Endothelial cell of umbilical vein (primary cell): ENCODE measurements around the gene SARS1. TPM values are rescaled to one million over a fixed set of nuclear protein-coding genes. Genes with fewer than 3 reads are reported as not detected.

ENCODE experiments used
- BruUV-seq: library from RNA; stranded (reverse); fragments of 400-500 nt; replicated peaks from 2 replicates; lab custom pipeline; 2021; lab: Mats Ljungman, UMichigan
- CTCF ChIA-PET: fragments of 300-600, 350-600 bp; sonication (Branson Sonifier 250); formaldehyde crosslinking; loops from one replicate; lab custom pipeline; 2021; ENCODE audit warnings: antibody characterized with exemption, inconsistent platforms; lab: Charles Lee
- POLR2A ChIA-PET: fragments of 300-600, 350-600 bp; sonication (Branson Sonifier 250); formaldehyde crosslinking; loops from one replicate; lab custom pipeline; 2021; ENCODE audit warnings: antibody characterized with exemption, inconsistent platforms; lab: Charles Lee
- DNase-seq: peaks from one replicate; pipeline ENCODE4 v3.0.0-alpha.2; 2011; ENCODE audit warnings: low read depth, low spot score
- FAIRE-seq: peaks from 2 replicates; lab custom pipeline; 2011; peaks lifted over from hg19 to GRCh38; lab: Jason Lieb, UNC
- H2AFZ ChIP-seq: 2 replicates; pipeline ENCODE4 v1.6.0; 2012; ENCODE audit warnings: low read depth, low read length, control low read depth, inconsistent platforms
- H3K27ac ChIP-seq: 2 replicates; pipeline ENCODE4 v1.5.1; 2011; ENCODE audit warnings: low read depth, mild to moderate bottlenecking, control low read depth, low read length, moderate library complexity; ENCODE audit not compliant: insufficient read depth
- H3K27me3 ChIP-seq, 2 experiments: 2 replicates each; pipeline versions ENCODE4 v1.6.0 to v1.6.1; 2011; ENCODE audit warnings: low read length in 2 of 2, mixed read lengths in 1 of 2; ENCODE audit not compliant: control insufficient read depth in 2 of 2, insufficient read depth in 2 of 2
- H3K36me3 ChIP-seq, 2 experiments: 2 replicates in 1 of 2; 3 replicates in 1 of 2; pipeline ENCODE4 v1.5.1; 2011; ENCODE audit warnings: low read length in 2 of 2, mild to moderate bottlenecking in 1 of 2, moderate library complexity in 1 of 2; ENCODE audit not compliant: control insufficient read depth in 2 of 2, insufficient read depth in 2 of 2; ENCODE audit errors: extremely low read depth in 1 of 2
- H3K4me1 ChIP-seq: 3 replicates; pipeline ENCODE4 v1.5.1; 2011; ENCODE audit warnings: mild to moderate bottlenecking, low read length; ENCODE audit not compliant: control insufficient read depth, insufficient read depth; ENCODE audit errors: extremely low read depth
- H3K4me2 ChIP-seq: 2 replicates; pipeline ENCODE4 v1.6.1; 2011; ENCODE audit warnings: low read length, control low read depth, mixed read lengths; ENCODE audit not compliant: insufficient read depth
- H3K4me3 ChIP-seq, 3 experiments: fragments of 200-600 bp in 1 of 3; sonication (generic), shearing (Covaris generic) in 1 of 3; replicated peaks in 1 of 3; 2 replicates each; pipeline ENCODE4 v1.5.1; 2011 to 2016; ENCODE audit warnings: control low read depth in 3 of 3, low read length in 3 of 3, mild to moderate bottlenecking in 2 of 3, inconsistent platforms in 1 of 3, low read depth in 1 of 3, moderate library complexity in 1 of 3; ENCODE audit not compliant: insufficient read depth in 1 of 3
- H3K79me2 ChIP-seq: 2 replicates; pipeline ENCODE4 v1.6.0; 2012; ENCODE audit warnings: low read length, inconsistent platforms; ENCODE audit not compliant: control insufficient read depth, insufficient read depth
- H3K9ac ChIP-seq: replicated peaks from 2 replicates; pipeline ENCODE3; 2011; ENCODE audit warnings: low read length, control low read depth; ENCODE audit not compliant: insufficient read depth; ENCODE audit errors: extremely low read depth
- H3K9me1 ChIP-seq: replicated peaks from 3 replicates; pipeline ENCODE4 v1.6.0; 2011; ENCODE audit warnings: mild to moderate bottlenecking, low read length; ENCODE audit not compliant: control insufficient read depth, insufficient read depth; ENCODE audit errors: extremely low read depth
- H3K9me3 ChIP-seq: replicated peaks from 2 replicates; pipeline ENCODE4 v1.5.1; 2012; ENCODE audit warnings: low read length, inconsistent platforms; ENCODE audit not compliant: control insufficient read depth, insufficient read depth
- H4K20me1 ChIP-seq: replicated peaks from 2 replicates; pipeline ENCODE3; 2011; ENCODE audit warnings: mild to moderate bottlenecking, low read length; ENCODE audit not compliant: control insufficient read depth, insufficient read depth; ENCODE audit errors: extremely low read depth
- CTCF ChIP-seq, 2 donors: IDR thresholded peaks; 1 replicate in 1 of 2; 2 replicates in 1 of 2; pipeline ENCODE4 v1.5.1; 2011; ENCODE audit warnings: low read length in 2 of 2, mild to moderate bottlenecking in 2 of 2, moderate library complexity in 2 of 2, control low read depth in 1 of 2, inconsistent platforms in 1 of 2, low read depth in 1 of 2; ENCODE audit not compliant: insufficient read depth in 1 of 2; ENCODE audit errors: extremely low read depth in 1 of 2
- EZH2 ChIP-seq: IDR thresholded peaks from 2 replicates; pipeline ENCODE4 v1.6.1; 2012; ENCODE audit warnings: borderline replicate concordance, low read depth, mild to moderate bottlenecking, moderate library complexity, low read length, inconsistent platforms; ENCODE audit not compliant: severe bottlenecking
- FOS ChIP-seq: IDR thresholded peaks from 2 replicates; pipeline ENCODE4 v1.6.1; 2011; ENCODE audit warnings: mild to moderate bottlenecking, low read length, moderate library complexity, borderline replicate concordance; ENCODE audit not compliant: insufficient read depth
- GATA2 ChIP-seq: IDR thresholded peaks from 2 replicates; pipeline ENCODE4 v1.7.0; 2011; ENCODE audit warnings: low read depth, mild to moderate bottlenecking, moderate library complexity, mixed read lengths, low read length; ENCODE audit not compliant: insufficient read length, insufficient read depth
- JUN ChIP-seq: IDR thresholded peaks from 2 replicates; pipeline ENCODE4 v1.6.1; 2011; ENCODE audit warnings: borderline replicate concordance, low read depth; ENCODE audit not compliant: insufficient read length, insufficient read depth
- MAX ChIP-seq: IDR thresholded peaks from 2 replicates; pipeline ENCODE4 v1.6.1; 2011; ENCODE audit not compliant: insufficient read depth, insufficient read length
- MYC ChIP-seq: IDR thresholded peaks from one replicate; pipeline ENCODE4 v1.6.1; 2011; ENCODE audit warnings: mild to moderate bottlenecking, low read depth, low read length
- POLR2A ChIP-seq: IDR thresholded peaks from 2 replicates; pipeline ENCODE4 v1.6.1; 2012; ENCODE audit warnings: low read depth, mild to moderate bottlenecking, control low read depth, low read length
- POLR2AphosphoS5 ChIP-seq: IDR thresholded peaks from 2 replicates; pipeline ENCODE4 v1.6.1; 2012; ENCODE audit warnings: low read depth, mild to moderate bottlenecking, control low read depth, low read length, moderate library complexity; ENCODE audit not compliant: insufficient read depth
- dilution Hi-C: fragments of 300-500 bp; cut with MboI; formaldehyde crosslinking; loops from one replicate; pipeline ENCODE4 v1.15.0; 2019; ENCODE audit warnings: low sequenced_read_pairs; ENCODE audit not compliant: extremely low pct_ligation_motif_present
- intact Hi-C: fragments of 100-400 bp; cut with micrococcal nuclease; formaldehyde crosslinking; loops from one replicate; pipeline ENCODE4 v1.10.0; 2022
- polyA plus RNA-seq, 4 experiments: library from polyadenylated mRNA; depleted of rRNA in 3 of 4; stranded (reverse) in 3 of 4; unstranded in 1 of 4; fragments of >200 nt; gene quantifications; 2 replicates each; pipeline versions ENCODE4 v1.2.1 to v1.2.3, GENCODE V29; 2011 to 2012; ENCODE audit warnings: missing spikeins in 1 of 4
- total RNA-seq: library from RNA; stranded (reverse); gene quantifications from 2 replicates; pipeline ENCODE4 v1.2.3, GENCODE V29; 2021

Gene SARS1
- total and polyA plus RNA-seq, 2 donors (not counting 3 experiments of a cell fraction or from before 2014, with no cell fraction given): 110 to 178 TPM

- BruUV-seq: no TSS peak
Observed at GRCh38 chr1:109263234-109263596, 49.5 kb downstream of the SARS1 start.

More at GRCh38 chr1:109263234-109263596, 49.5 kb downstream of the SARS1 start:
- Histone ChIP-seq H3K4me1 (no peaks in the 10 kb centered on the region), H3K27me3 (no peaks in the 10 kb centered on the region), H3K36me3 (no peaks in the 10 kb centered on the region), H3K27ac (no peak overlapping the region), H3K9me1 (no peaks in the 10 kb centered on the region), H3K79me2 (no peaks in the 10 kb centered on the region), H3K4me3 (no peak overlapping the region), H3K9ac (no peak overlapping the region), H3K4me2 (no peak overlapping the region), H4K20me1 (no peaks in the 10 kb centered on the region), H2AFZ (peak overlapping the region; percentile 2), H3K9me3 (no peaks in the 10 kb centered on the region)
- ChIA-PET POLR2A (no interaction called here), CTCF (interaction anchor here (0.8 to 5.5 kb wide), 7 partner anchors 13 to 269 kb away, joined by 3 to 124 read pairs (median 3); partner anchors contain the start of genes CELSR2 and SORT1)
- FAIRE-seq: no peak
- dilution Hi-C loops: no loop called here
- intact Hi-C loops: loop anchor here (1.0 kb wide), 2 partner anchors 62 to 136 kb away; no protein-coding TSS in a partner anchor
- no peak for DNase-seq
- TF ChIP-seq MYC: no peak
- no peak for TF ChIP-seq FOS
- TF ChIP-seq EZH2: no peak
- TF ChIP-seq CTCF (IDR thresholded peaks at IDR 0.05; ENCODE audit: extremely low read depth in 1 of 2, insufficient read depth in 1 of 2, low read depth in 1 of 2, low read length in 2 of 2): no peak
- TF ChIP-seq POLR2AphosphoS5: no peak
- TF ChIP-seq MAX: no peak
- no peak for TF ChIP-seq GATA2
- TF ChIP-seq JUN: no peak
- TF ChIP-seq POLR2A: no peak
